GM23338 (cell line): Measurements from ENCODE around the gene FLNC. TPM values are rescaled to one million over a fixed set of nuclear protein-coding genes. Genes with fewer than 3 reads are reported as not detected.

Experiments used
- ATAC-seq: fragments of 200-7000 bp; cut with Tn5 transposase; 3 replicates; pipeline ENCODE4 v1.9.1; 2020
- DNase-seq: peaks from one replicate; pipeline ENCODE4 v3.0.0-alpha.2; 2015; ENCODE audit warnings: low spot score
- H2AFZ ChIP-seq: fragments of 200-600 bp; sonication (generic); 2 replicates; pipeline ENCODE4 v1.8.0; 2016; ENCODE audit warnings: antibody characterized with exemption, mild to moderate bottlenecking, moderate library complexity
- H3F3A ChIP-seq: fragments of 200-600 bp; sonication (generic); replicated peaks from 2 replicates; pipeline ENCODE4 v1.8.0; 2017; ENCODE audit warnings: antibody characterized with exemption, mixed run types, low read depth
- H3K27ac ChIP-seq: fragments of 200-600 bp; sonication (generic); 2 replicates; pipeline ENCODE4 v1.6.1; 2016; ENCODE audit warnings: low read depth
- H3K27me3 ChIP-seq: fragments of 200-600 bp; sonication (generic); 2 replicates; pipeline ENCODE4 v1.8.0; 2016; ENCODE audit warnings: mild to moderate bottlenecking, mixed run types, moderate library complexity; ENCODE audit not compliant: insufficient read depth
- H3K36me3 ChIP-seq: fragments of 200-600 bp; sonication (generic); 2 replicates; pipeline ENCODE4 v1.8.0; 2016; ENCODE audit warnings: mild to moderate bottlenecking; ENCODE audit not compliant: insufficient read depth
- H3K4me1 ChIP-seq: fragments of 200-600 bp; sonication (generic); 2 replicates; pipeline ENCODE4 v1.8.0; 2016; ENCODE audit warnings: mild to moderate bottlenecking, moderate library complexity; ENCODE audit not compliant: insufficient read depth
- H3K4me2 ChIP-seq: fragments of 200-600 bp; sonication (generic); 2 replicates; pipeline ENCODE4 v1.7.1; 2017; ENCODE audit warnings: mixed run types
- H3K4me3 ChIP-seq: fragments of 200-600 bp; sonication (generic); 2 replicates; pipeline ENCODE4 v1.6.1; 2016; ENCODE audit warnings: mixed run types
- H3K79me2 ChIP-seq: fragments of 200-600 bp; sonication (generic); replicated peaks from 2 replicates; pipeline ENCODE4 v1.8.0; 2017; ENCODE audit warnings: mild to moderate bottlenecking; ENCODE audit not compliant: insufficient read depth
- H3K9me2 ChIP-seq: fragments of 200-600 bp; sonication (generic); 2 replicates; pipeline ENCODE4 v1.8.0; 2017; ENCODE audit not compliant: insufficient read depth
- H4K20me1 ChIP-seq: fragments of 200-600 bp; sonication (generic); replicated peaks from 2 replicates; pipeline ENCODE4 v1.8.0; 2017; ENCODE audit warnings: mild to moderate bottlenecking; ENCODE audit not compliant: insufficient read depth
- H3K27ac Mint-ChIP-seq: 2 replicates; pipeline ENCODE4 v1.8.0; 2020; ENCODE audit warnings: inconsistent platforms, mild to moderate bottlenecking, moderate library complexity, mixed read lengths
- H3K27me3 Mint-ChIP-seq: 3 replicates; pipeline ENCODE4 v1.8.0; 2022; ENCODE audit warnings: low read depth, mild to moderate bottlenecking, moderate library complexity, mixed read lengths, inconsistent platforms; ENCODE audit not compliant: insufficient read depth, poor library complexity
- H3K36me3 Mint-ChIP-seq: 3 replicates; pipeline ENCODE4 v1.8.0; 2021; ENCODE audit warnings: low read depth, mild to moderate bottlenecking, inconsistent platforms, moderate library complexity, mixed read lengths
- H3K4me1 Mint-ChIP-seq: 3 replicates; pipeline ENCODE4 v1.8.0; 2020; ENCODE audit warnings: mild to moderate bottlenecking, inconsistent platforms, mixed read lengths
- H3K4me3 Mint-ChIP-seq: 3 replicates; pipeline ENCODE4 v1.8.0; 2021; ENCODE audit warnings: moderate library complexity, mild to moderate bottlenecking, inconsistent platforms, mixed read lengths
- H3K9me3 Mint-ChIP-seq: 3 replicates; pipeline ENCODE4 v1.8.0; 2020; ENCODE audit warnings: moderate library complexity, mild to moderate bottlenecking, inconsistent platforms, mixed read lengths
- CREB1 ChIP-seq: fragments of 250-450 bp; sonication (Bioruptor Pico); IDR thresholded peaks from 2 replicates; pipeline ENCODE4 v1.5.0; 2020; ENCODE audit warnings: low read depth, mild to moderate bottlenecking, moderate library complexity
- EZH2 ChIP-seq: fragments of 200-600 bp; sonication (generic); IDR thresholded peaks from one replicate; pipeline ENCODE4 v1.8.0; 2017; ENCODE audit warnings: antibody characterized with exemption, mild to moderate bottlenecking, low read depth; ENCODE audit not compliant: unreplicated experiment
- EZH2phosphoT487 ChIP-seq: fragments of 200-600 bp; sonication (generic); IDR thresholded peaks from one replicate; pipeline ENCODE4 v1.8.1; 2018; ENCODE audit warnings: antibody characterized with exemption; ENCODE audit not compliant: unreplicated experiment
- JUNB ChIP-seq: IDR thresholded peaks from one replicate; pipeline ENCODE4 v1.6.1; 2016; ENCODE audit warnings: antibody characterized with exemption; ENCODE audit not compliant: unreplicated experiment
- NANOG ChIP-seq: IDR thresholded peaks from 2 replicates; pipeline ENCODE4 v1.6.1; 2016; ENCODE audit warnings: antibody characterized with exemption, borderline replicate concordance
- POLR2AphosphoS5 ChIP-seq: IDR thresholded peaks from 2 replicates; pipeline ENCODE4 v1.6.1; 2016; ENCODE audit warnings: antibody characterized with exemption, low read depth
- STAT1 ChIP-seq: IDR thresholded peaks from one replicate; pipeline ENCODE4 v1.6.1; 2016; ENCODE audit warnings: antibody characterized with exemption; ENCODE audit not compliant: unreplicated experiment
- ZNF114 ChIP-seq: fragments of 250-450 bp; sonication (Bioruptor Pico); IDR thresholded peaks from 2 replicates; pipeline ENCODE4 v1.5.0; 2020; ENCODE audit warnings: mild to moderate bottlenecking, moderate library complexity
- ZNF331 ChIP-seq: fragments of 250-450 bp; sonication (Bioruptor Pico); IDR thresholded peaks from 2 replicates; pipeline ENCODE4 v1.5.0; 2020; ENCODE audit warnings: low read depth, mild to moderate bottlenecking, moderate library complexity
- polyA plus RNA-seq: library from polyadenylated mRNA; unstranded; fragments of >200 nt; fragmentation: Nextera tagmentation; extraction: Ambion mirVana; gene quantifications from 2 replicates; pipeline ENCODE4 v1.2.1, GENCODE V29; 2016
- total RNA-seq: library from RNA; depleted of rRNA; stranded (reverse); fragments of >200 nt; shearing (Covaris generic); gene quantifications from 2 replicates; pipeline ENCODE4 v1.2.3, GENCODE V29; 2014
- TF ChIP-seq, protein P1 (sequence below): IDR thresholded peaks from 2 replicates; pipeline ENCODE4 v1.6.1; 2016; ENCODE audit warnings: antibody characterized with exemption
- TF ChIP-seq, protein P2 (sequence below): IDR thresholded peaks from one replicate; pipeline ENCODE4 v1.6.1; 2018; ENCODE audit warnings: antibody characterized with exemption; ENCODE audit not compliant: unreplicated experiment
- TF ChIP-seq, protein P3 (sequence below): fragments of 250-450 bp; sonication (Bioruptor Pico); IDR thresholded peaks from 2 replicates; pipeline ENCODE4 v1.5.0; 2020; ENCODE audit warnings: mild to moderate bottlenecking, moderate library complexity

FLNC gene
- total and polyA plus RNA-seq, 2 experiments from 2014 or later: 0.65 to 11.8 TPM

DNA sequence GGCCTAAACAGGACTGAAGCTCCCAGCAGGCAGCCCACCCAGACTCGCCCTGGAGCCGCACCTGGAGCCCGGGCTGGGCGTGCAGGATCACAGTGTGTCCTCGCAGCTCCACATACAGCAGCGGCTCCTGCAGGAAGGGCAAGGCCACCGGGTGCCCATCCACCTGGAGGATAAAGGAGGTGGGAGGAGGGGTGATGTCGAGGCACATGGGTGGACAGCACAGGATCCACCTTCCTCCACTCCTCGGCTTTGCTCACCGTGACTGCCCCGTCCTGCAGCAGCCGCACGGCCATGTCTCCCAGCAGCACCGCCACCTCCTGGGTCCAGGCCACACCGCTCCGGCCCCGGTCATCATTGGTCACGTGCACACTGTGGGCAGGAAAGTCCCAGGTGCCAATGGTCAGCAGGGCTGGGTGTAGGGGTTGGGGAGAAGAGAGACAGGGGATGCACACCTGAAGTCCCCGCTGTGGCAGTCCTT lies 49.3 kb downstream of the FLNC start:
- no peaks in the 10 kb centered on the region; the same call in 1 of the 3 replicates for H3K4me1 Mint-ChIP-seq
- Histone ChIP-seq H2AFZ (peak overlapping the region; percentile 94; the same call in 1 of the 2 replicates), H3K4me3 (no peak overlapping the region; the same call in 1 of the 2 replicates), H3K79me2 (no peaks in the 10 kb centered on the region), H4K20me1 (no peaks in the 10 kb centered on the region), H3K27me3 (no peaks in the 10 kb centered on the region), H3K4me2 (peak overlapping the region; percentile 48; the same call in 1 of the 2 replicates), H3K36me3 (no peaks in the 10 kb centered on the region), H3F3A (no peaks in the 10 kb centered on the region), H3K27ac (no peak overlapping the region), H3K9me2 (no peaks in the 10 kb centered on the region), H3K4me1 (peaks cover 4% of the 10 kb centered on the region; the same call in 1 of the 2 replicates)
- peaks cover 3% of the 10 kb centered on the region; the same call in 1 of the 3 replicates for H3K9me3 Mint-ChIP-seq
- no peaks in the 10 kb centered on the region for H3K36me3 Mint-ChIP-seq
- DNase-seq (no peak), ATAC-seq (peak; percentile 3)
- 0 out of 3 replicates have a peak overlapping the region, but pooled peaks have one; percentile 16 for H3K4me3 Mint-ChIP-seq
- no peak overlapping the region for H3K27ac Mint-ChIP-seq
- peaks cover 24% of the 10 kb centered on the region for H3K27me3 Mint-ChIP-seq
- TF ChIP-seq STAT1: no peak
- no peak for TF ChIP-seq POLR2AphosphoS5
- TF ChIP-seq EZH2: no peak
- no peak for TF ChIP-seq EZH2phosphoT487
- no peak for TF ChIP-seq ZNF331 (CRISPR knock-in tag)
- TF ChIP-seq CREB1 (CRISPR knock-in tag): no peak
- TF ChIP-seq ZNF114 (CRISPR knock-in tag): no peak
- no peak for TF ChIP-seq JUNB
- no peak for TF ChIP-seq NANOG
- TF ChIP-seq, protein P1, sequence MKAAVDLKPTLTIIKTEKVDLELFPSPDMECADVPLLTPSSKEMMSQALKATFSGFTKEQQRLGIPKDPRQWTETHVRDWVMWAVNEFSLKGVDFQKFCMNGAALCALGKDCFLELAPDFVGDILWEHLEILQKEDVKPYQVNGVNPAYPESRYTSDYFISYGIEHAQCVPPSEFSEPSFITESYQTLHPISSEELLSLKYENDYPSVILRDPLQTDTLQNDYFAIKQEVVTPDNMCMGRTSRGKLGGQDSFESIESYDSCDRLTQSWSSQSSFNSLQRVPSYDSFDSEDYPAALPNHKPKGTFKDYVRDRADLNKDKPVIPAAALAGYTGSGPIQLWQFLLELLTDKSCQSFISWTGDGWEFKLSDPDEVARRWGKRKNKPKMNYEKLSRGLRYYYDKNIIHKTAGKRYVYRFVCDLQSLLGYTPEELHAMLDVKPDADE: no peak
- TF ChIP-seq, protein P2, sequence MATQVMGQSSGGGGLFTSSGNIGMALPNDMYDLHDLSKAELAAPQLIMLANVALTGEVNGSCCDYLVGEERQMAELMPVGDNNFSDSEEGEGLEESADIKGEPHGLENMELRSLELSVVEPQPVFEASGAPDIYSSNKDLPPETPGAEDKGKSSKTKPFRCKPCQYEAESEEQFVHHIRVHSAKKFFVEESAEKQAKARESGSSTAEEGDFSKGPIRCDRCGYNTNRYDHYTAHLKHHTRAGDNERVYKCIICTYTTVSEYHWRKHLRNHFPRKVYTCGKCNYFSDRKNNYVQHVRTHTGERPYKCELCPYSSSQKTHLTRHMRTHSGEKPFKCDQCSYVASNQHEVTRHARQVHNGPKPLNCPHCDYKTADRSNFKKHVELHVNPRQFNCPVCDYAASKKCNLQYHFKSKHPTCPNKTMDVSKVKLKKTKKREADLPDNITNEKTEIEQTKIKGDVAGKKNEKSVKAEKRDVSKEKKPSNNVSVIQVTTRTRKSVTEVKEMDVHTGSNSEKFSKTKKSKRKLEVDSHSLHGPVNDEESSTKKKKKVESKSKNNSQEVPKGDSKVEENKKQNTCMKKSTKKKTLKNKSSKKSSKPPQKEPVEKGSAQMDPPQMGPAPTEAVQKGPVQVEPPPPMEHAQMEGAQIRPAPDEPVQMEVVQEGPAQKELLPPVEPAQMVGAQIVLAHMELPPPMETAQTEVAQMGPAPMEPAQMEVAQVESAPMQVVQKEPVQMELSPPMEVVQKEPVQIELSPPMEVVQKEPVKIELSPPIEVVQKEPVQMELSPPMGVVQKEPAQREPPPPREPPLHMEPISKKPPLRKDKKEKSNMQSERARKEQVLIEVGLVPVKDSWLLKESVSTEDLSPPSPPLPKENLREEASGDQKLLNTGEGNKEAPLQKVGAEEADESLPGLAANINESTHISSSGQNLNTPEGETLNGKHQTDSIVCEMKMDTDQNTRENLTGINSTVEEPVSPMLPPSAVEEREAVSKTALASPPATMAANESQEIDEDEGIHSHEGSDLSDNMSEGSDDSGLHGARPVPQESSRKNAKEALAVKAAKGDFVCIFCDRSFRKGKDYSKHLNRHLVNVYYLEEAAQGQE: no peak
- TF ChIP-seq, protein P3, sequence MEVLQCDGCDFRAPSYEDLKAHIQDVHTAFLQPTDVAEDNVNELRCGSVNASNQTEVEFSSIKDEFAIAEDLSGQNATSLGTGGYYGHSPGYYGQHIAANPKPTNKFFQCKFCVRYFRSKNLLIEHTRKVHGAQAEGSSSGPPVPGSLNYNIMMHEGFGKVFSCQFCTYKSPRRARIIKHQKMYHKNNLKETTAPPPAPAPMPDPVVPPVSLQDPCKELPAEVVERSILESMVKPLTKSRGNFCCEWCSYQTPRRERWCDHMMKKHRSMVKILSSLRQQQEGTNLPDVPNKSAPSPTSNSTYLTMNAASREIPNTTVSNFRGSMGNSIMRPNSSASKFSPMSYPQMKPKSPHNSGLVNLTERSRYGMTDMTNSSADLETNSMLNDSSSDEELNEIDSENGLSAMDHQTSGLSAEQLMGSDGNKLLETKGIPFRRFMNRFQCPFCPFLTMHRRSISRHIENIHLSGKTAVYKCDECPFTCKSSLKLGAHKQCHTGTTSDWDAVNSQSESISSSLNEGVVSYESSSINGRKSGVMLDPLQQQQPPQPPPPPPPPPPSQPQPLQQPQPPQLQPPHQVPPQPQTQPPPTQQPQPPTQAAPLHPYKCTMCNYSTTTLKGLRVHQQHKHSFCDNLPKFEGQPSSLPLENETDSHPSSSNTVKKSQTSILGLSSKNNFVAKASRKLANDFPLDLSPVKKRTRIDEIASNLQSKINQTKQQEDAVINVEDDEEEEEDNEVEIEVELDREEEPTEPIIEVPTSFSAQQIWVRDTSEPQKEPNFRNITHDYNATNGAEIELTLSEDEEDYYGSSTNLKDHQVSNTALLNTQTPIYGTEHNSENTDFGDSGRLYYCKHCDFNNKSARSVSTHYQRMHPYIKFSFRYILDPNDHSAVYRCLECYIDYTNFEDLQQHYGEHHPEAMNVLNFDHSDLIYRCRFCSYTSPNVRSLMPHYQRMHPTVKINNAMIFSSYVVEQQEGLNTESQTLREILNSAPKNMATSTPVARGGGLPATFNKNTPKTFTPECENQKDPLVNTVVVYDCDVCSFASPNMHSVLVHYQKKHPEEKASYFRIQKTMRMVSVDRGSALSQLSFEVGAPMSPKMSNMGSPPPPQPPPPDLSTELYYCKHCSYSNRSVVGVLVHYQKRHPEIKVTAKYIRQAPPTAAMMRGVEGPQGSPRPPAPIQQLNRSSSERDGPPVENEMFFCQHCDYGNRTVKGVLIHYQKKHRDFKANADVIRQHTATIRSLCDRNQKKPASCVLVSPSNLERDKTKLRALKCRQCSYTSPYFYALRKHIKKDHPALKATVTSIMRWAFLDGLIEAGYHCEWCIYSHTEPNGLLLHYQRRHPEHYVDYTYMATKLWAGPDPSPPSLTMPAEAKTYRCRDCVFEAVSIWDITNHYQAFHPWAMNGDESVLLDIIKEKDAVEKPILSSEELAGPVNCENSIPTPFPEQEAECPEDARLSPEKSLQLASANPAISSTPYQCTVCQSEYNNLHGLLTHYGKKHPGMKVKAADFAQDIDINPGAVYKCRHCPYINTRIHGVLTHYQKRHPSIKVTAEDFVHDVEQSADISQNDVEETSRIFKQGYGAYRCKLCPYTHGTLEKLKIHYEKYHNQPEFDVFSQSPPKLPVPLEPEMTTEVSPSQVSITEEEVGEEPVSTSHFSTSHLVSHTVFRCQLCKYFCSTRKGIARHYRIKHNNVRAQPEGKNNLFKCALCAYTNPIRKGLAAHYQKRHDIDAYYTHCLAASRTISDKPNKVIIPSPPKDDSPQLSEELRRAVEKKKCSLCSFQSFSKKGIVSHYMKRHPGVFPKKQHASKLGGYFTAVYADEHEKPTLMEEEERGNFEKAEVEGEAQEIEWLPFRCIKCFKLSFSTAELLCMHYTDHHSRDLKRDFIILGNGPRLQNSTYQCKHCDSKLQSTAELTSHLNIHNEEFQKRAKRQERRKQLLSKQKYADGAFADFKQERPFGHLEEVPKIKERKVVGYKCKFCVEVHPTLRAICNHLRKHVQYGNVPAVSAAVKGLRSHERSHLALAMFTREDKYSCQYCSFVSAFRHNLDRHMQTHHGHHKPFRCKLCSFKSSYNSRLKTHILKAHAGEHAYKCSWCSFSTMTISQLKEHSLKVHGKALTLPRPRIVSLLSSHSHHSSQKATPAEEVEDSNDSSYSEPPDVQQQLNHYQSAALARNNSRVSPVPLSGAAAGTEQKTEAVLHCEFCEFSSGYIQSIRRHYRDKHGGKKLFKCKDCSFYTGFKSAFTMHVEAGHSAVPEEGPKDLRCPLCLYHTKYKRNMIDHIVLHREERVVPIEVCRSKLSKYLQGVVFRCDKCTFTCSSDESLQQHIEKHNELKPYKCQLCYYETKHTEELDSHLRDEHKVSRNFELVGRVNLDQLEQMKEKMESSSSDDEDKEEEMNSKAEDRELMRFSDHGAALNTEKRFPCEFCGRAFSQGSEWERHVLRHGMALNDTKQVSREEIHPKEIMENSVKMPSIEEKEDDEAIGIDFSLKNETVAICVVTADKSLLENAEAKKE (CRISPR knock-in tag): no peak
